Tibial nerve (tissue), 4 donors: ENCODE measurements around the gene TMEM109. TPM values are rescaled to one million over a fixed set of nuclear protein-coding genes. Genes with fewer than 3 reads are reported as not detected.
A peak's percentile ranks its signal among the peaks of the same experiment; 100 is the strongest.

ENCODE experiments used
- DNase-seq, 2 donors: peaks; one replicate each; pipeline ENCODE4 v3.0.0-alpha.2; 2019; ENCODE audit warnings: low spot score in 2 of 2
- H3K27ac ChIP-seq, 4 donors: fragments of 200-600 bp; sonication (generic) in 3 of 4; one replicate each; pipeline ENCODE4 v1.5.1; 2017 to 2019; ENCODE audit warnings: mild to moderate bottlenecking in 1 of 4
- H3K27me3 ChIP-seq, 2 donors: fragments of 200-600 bp; sonication (generic) in 1 of 2; one replicate each; pipeline versions ENCODE4 v1.5.1 to v1.6.0; 2017 to 2019
- H3K36me3 ChIP-seq, 3 donors: fragments of 200-600 bp; sonication (generic); one replicate each; pipeline ENCODE4 v1.5.1; 2018 to 2019
- H3K4me1 ChIP-seq, 4 donors: fragments of 200-600 bp; sonication (generic) in 3 of 4; one replicate each; pipeline ENCODE4 v1.5.1; 2017 to 2019
- H3K4me3 ChIP-seq, 4 donors: fragments of 200-600 bp; sonication (generic) in 3 of 4; one replicate each; pipeline ENCODE4 v1.5.1; 2017 to 2019; ENCODE audit warnings: mild to moderate bottlenecking in 1 of 4, moderate library complexity in 1 of 4
- H3K9me3 ChIP-seq, 4 donors: fragments of 200-600 bp; sonication (generic) in 3 of 4; one replicate each; pipeline ENCODE4 v1.5.1; 2017 to 2019
- CTCF ChIP-seq, 5 experiments: fragments of 200-600 bp in 3 of 5; fragments of 450-650 bp in 2 of 5; sonication (generic) in 3 of 5; IDR thresholded peaks; one replicate each; pipeline ENCODE4 v1.5.1; 2016 to 2019; ENCODE audit warnings: antibody characterized with exemption in 5 of 5, mild to moderate bottlenecking in 3 of 5, moderate library complexity in 2 of 5
- EP300 ChIP-seq, 2 donors: sonication (generic); formaldehyde crosslinking; IDR thresholded peaks; one replicate each; pipeline ENCODE4 v1.6.1; 2017; ENCODE audit warnings: antibody characterized with exemption in 2 of 2, mild to moderate bottlenecking in 1 of 2
- POLR2A ChIP-seq, 2 donors: fragments of 450-650 bp; IDR thresholded peaks; one replicate each; pipeline ENCODE4 v1.6.1; 2017; ENCODE audit warnings: antibody characterized with exemption in 2 of 2, mild to moderate bottlenecking in 2 of 2, moderate library complexity in 2 of 2
- WGBS, 2 donors: methylation state at CpG; one replicate each; pipeline ENCODE4 v1.1.5; 2018; 5-methylcytosine and 5-hydroxymethylcytosine counted together
- total RNA-seq, 4 donors: library from RNA; depleted of rRNA; stranded (reverse); fragments of >200 nt; gene quantifications; one replicate each; pipeline ENCODE4 v1.1.0, GENCODE V29; 2016

Gene TMEM109
- total RNA-seq, 4 donors from 2014 or later = 173 to 300 (median 197) TPM

- Histone ChIP-seq H3K4me1 (peaks cover 0 to 58% (median 16%) of the 10 kb centered on the region in 4 donors), H3K27me3 (no peaks in the 10 kb centered on the region), H3K27ac (no peak overlapping the region), H3K9me3 (no peaks in the 10 kb centered on the region), H3K36me3 (peaks cover 0 to 61% (median 10%) of the 10 kb centered on the region in 3 donors), H3K4me3 (no peak overlapping the region)
- WGBS, 2 donors = 90 to 91% methylated on average over 4 to 5 of the region's 5 CpGs
- TF ChIP-seq POLR2A (IDR thresholded peaks at IDR 0.05) (no peak), CTCF (IDR thresholded peaks at IDR 0.05) (no peak), EP300 (IDR thresholded peaks at IDR 0.05) (no peak)
- DNase-seq = no peak
These were observed 31.3 kb downstream of the TMEM109 start for GRCh38 chr11:60945295-60945667.

- peaks cover 0 to 47% (median 10%) of the 10 kb centered on the region in 3 donors for H3K36me3 ChIP-seq
- no peaks in the 10 kb centered on the region for H3K9me3 ChIP-seq
- H3K4me3 ChIP-seq = no peak overlapping the region
- TF ChIP-seq POLR2A (IDR thresholded peaks at IDR 0.05) (no peak), EP300 (IDR thresholded peaks at IDR 0.05) (no peak), CTCF (IDR thresholded peaks at IDR 0.05) (no peak)
- WGBS, 2 donors = 58 to 63% methylated on average over 15 of the region's 15 CpGs
- H3K27ac ChIP-seq = peak overlapping the region in 2 of 4 donors; percentile 46 to 98
- H3K4me1 ChIP-seq = peaks cover 0 to 67% (median 18%) of the 10 kb centered on the region in 4 donors
- no peak for DNase-seq
- no peaks in the 10 kb centered on the region for H3K27me3 ChIP-seq
These were observed 32.8 kb downstream of the TMEM109 start for GRCh38 chr11:60946601-60947264.

GRCh38 chr11:60947700-60948099, 33.7 kb downstream of the TMEM109 start:
- peaks cover 0 to 62% (median 18%) of the 10 kb centered on the region in 4 donors for H3K4me1 ChIP-seq

GRCh38 chr11:60948250-60948649, 34.3 kb downstream of the TMEM109 start:
- WGBS, 2 donors = 37 to 49% methylated on average over 5 of the region's 5 CpGs
- peak overlapping the region in 3 of 4 donors; percentile 35 to 98 (median 92) for H3K27ac ChIP-seq
- TF ChIP-seq POLR2A (IDR thresholded peaks at IDR 0.05) (no peak), EP300 (IDR thresholded peaks at IDR 0.05) (no peak), CTCF (IDR thresholded peaks at IDR 0.05) (no peak)
- H3K4me3 ChIP-seq = peak overlapping the region in 1 of 4 donors; percentile 14
- peaks cover 0 to 31% (median 10%) of the 10 kb centered on the region in 3 donors for H3K36me3 ChIP-seq
- H3K9me3 ChIP-seq = no peaks in the 10 kb centered on the region
- no peak for DNase-seq
- no peaks in the 10 kb centered on the region for H3K27me3 ChIP-seq
- H3K4me1 ChIP-seq = peaks cover 0 to 66% (median 20%) of the 10 kb centered on the region in 4 donors

More at GRCh38 chr11:60947700-60948099, 33.7 kb downstream of the TMEM109 start:
- Histone ChIP-seq H3K9me3 (no peaks in the 10 kb centered on the region), H3K4me3 (no peak overlapping the region), H3K36me3 (peaks cover 0 to 37% (median 10%) of the 10 kb centered on the region in 3 donors), H3K27ac (peak overlapping the region in 3 of 4 donors; percentile 44 to 98 (median 92)), H3K27me3 (no peaks in the 10 kb centered on the region)
- WGBS, 2 donors = 22 to 27% methylated on average over 2 of the region's 2 CpGs
- no peak for TF ChIP-seq EP300 (IDR thresholded peaks at IDR 0.05)
- TF ChIP-seq POLR2A (IDR thresholded peaks at IDR 0.05) = no peak
- TF ChIP-seq CTCF (IDR thresholded peaks at IDR 0.05) = no peak
- DNase-seq = no peak

GRCh38 chr11:60950024-60950423, 36.1 kb downstream of the TMEM109 start:
- no peak for TF ChIP-seq POLR2A (IDR thresholded peaks at IDR 0.05)
- TF ChIP-seq EP300 (IDR thresholded peaks at IDR 0.05) = no peak
- no peak for TF ChIP-seq CTCF (IDR thresholded peaks at IDR 0.05)
- Histone ChIP-seq H3K9me3 (no peaks in the 10 kb centered on the region), H3K36me3 (peaks cover 0 to 15% (median 0%) of the 10 kb centered on the region in 3 donors), H3K27me3 (no peaks in the 10 kb centered on the region), H3K4me1 (peaks cover 0 to 67% (median 20%) of the 10 kb centered on the region in 4 donors), H3K27ac (peak overlapping the region; percentile 46 to 98 (median 92)), H3K4me3 (peak overlapping the region; percentile 30 to 66 (median 60))
- no peak for DNase-seq
- 48 to 55% methylated on average over 6 of the region's 6 CpGs for WGBS, 2 donors
